GM12864 (cell line): Measurements from ENCODE around the gene LRRFIP1.

Experiments
- DNase-seq: peaks from one replicate; pipeline ENCODE4 v3.0.0-alpha.2; 2011; ENCODE audit warnings: low read depth
- H3K4me3 ChIP-seq: 2 replicates; pipeline ENCODE4 v1.5.1; 2011; ENCODE audit warnings: mild to moderate bottlenecking, low read depth, low read length, control low read depth
- TF ChIP-seq, protein P1 (sequence below): IDR thresholded peaks from 2 replicates; pipeline ENCODE4 v1.5.1; 2011; ENCODE audit warnings: low read depth, mild to moderate bottlenecking, moderate library complexity, low read length, control low read depth, inconsistent platforms; ENCODE audit errors: missing control alignments

Gene LRRFIP1

DNA sequence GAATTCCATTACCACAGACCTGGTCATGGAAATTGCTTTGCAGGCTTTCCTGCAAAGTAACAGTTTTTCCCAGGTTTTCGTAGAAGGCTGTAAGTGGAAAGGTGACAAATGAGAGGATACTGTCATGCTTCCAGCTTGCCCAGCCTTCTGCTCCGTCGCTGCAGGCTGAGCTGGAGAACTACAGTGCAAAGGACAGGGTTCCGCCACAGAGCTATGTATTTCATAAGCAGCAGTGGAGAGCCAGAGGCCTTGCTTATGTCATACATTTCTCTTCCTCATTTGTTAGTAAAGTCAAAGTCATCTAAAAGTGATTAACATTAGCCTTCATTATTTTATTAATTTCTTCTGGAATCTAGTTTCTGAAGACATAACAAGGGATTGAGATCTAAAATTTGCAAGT lies 98.3 kb downstream of the LRRFIP1 start:
- TF ChIP-seq, protein P1, sequence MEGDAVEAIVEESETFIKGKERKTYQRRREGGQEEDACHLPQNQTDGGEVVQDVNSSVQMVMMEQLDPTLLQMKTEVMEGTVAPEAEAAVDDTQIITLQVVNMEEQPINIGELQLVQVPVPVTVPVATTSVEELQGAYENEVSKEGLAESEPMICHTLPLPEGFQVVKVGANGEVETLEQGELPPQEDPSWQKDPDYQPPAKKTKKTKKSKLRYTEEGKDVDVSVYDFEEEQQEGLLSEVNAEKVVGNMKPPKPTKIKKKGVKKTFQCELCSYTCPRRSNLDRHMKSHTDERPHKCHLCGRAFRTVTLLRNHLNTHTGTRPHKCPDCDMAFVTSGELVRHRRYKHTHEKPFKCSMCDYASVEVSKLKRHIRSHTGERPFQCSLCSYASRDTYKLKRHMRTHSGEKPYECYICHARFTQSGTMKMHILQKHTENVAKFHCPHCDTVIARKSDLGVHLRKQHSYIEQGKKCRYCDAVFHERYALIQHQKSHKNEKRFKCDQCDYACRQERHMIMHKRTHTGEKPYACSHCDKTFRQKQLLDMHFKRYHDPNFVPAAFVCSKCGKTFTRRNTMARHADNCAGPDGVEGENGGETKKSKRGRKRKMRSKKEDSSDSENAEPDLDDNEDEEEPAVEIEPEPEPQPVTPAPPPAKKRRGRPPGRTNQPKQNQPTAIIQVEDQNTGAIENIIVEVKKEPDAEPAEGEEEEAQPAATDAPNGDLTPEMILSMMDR, result no peak
- no peak for DNase-seq

DNA sequence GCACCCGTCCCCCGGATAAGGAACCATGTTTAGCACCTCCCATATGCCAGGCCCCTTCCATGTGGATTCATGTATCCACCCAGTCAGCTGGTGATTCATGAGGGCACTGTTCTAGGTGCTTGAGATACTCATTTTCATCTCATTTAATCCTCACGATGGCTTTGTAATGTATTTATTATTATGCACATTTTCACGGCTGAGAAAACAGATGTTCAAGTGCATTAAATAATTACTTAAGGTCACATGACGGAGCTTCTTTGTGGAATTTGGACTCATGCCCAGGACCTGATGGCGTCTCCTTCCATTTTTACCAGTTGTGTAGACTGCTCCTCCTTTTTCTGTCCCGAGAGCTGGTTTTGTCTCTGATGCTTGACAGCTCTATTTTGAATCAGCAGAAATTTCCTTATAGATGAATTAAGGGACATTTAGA lies 99.0 kb downstream of the LRRFIP1 start:
- DNase-seq, result no peak
- H3K4me3 ChIP-seq, result no peak overlapping the region
- TF ChIP-seq, protein P1, result no peak

More for the DNA sequence above, 98.3 kb downstream of the LRRFIP1 start:
- H3K4me3 ChIP-seq, result no peak overlapping the region

DNA sequence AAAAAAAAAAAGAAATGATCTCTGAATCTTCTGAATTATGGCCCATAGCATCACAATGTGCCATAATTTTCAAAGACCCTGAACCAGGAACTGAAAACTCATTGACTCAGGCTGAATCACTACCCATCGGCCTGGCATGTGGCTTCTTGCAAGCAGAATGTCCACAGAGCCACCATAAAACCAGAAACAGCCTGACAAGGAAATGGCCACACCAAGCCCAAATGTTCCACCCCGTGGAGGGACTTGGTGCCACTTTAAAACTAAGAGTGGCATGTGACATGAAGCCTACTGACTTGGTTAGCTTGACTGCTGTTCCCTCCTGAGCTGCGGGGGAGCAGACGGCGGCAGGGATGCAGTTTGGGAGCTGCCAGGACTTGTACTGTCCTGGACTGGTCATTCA lies 100.0 kb downstream of the LRRFIP1 start:
- H3K4me3 ChIP-seq, result no peak overlapping the region
- DNase-seq, result no peak
- TF ChIP-seq, protein P1, result no peak

DNA sequence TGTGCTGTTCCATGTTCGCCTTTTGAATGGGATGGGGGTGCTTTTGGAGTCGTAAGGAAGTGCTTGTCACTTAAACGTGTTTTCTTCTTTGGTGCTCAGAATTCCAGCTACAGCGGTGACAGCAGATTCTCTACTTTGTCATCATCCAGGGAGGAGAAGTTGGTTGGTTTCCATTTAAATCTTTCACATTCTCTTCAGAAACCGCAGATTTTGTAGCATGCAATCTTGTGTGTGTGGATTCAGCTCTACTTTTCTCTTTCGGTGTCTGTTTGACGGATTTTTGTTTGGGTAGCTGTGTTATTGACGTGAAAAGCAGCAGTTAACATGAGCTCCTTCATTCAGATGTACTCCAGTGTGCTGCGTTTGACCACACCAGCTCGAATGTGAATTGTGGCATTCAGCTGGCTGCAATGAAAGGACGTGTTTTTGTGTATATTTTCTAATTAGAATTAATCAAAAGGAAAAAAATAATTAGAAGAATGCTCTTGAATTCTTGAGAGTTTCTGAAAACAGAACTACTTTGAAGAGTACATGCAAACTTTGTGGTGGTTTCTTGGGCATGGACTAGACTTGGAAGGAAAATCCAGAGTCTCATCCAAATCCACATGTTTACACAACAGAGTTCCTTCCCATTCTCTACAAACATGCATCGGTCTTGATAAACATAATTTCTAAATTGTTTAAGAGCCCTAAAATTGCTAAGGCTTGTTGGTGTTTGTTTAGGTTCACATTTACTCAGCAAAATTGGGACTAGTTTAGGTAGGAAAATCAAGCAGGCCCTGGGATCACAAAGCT lies 102.5 kb downstream of the LRRFIP1 start:
- TF ChIP-seq, protein P1, result no peak
- no peak for DNase-seq
- no peak overlapping the region for H3K4me3 ChIP-seq

DNA sequence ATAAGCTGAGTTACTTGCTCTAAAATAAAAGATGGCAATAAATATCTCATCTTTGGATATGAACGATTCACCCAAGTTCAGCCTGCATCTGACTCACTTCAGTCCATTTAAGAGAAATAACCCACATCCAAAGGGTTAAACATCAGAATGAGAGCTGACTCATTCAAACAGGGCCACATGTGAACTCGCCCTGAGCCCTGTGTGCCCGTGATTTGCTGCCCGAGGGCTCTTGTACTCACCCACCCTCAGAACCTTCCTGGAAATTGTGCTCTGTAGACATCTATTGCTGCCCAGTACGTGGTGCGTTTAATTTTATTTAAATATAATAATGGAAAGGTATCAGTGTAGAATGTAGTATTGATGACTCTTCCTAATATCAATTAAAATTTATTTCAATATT lies 104.3 kb downstream of the LRRFIP1 start:
- no peak for DNase-seq
- H3K4me3 ChIP-seq, result no peak overlapping the region
- TF ChIP-seq, protein P1, result no peak

DNA sequence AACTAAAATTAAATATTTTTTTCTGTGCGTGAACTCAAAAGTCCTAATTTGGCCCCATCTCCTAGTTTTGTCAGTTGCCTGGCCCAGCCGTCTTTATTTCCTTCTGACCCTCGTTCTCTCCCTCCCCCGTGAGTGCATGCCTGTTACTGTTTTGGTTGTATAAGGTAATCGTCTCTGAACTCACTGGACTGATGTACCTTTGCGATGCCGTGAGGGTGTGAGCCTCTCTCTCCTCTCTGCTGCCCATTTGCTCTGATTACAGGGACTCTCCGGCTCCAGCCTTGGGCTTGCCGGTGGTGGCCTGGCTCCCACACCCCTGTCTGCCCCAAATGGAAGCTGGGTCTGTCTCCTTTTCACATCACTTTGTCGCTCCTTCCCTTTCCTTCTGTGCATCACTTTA lies 104.7 kb downstream of the LRRFIP1 start:
- no peak overlapping the region for H3K4me3 ChIP-seq
- TF ChIP-seq, protein P1, result no peak
- no peak for DNase-seq

DNA sequence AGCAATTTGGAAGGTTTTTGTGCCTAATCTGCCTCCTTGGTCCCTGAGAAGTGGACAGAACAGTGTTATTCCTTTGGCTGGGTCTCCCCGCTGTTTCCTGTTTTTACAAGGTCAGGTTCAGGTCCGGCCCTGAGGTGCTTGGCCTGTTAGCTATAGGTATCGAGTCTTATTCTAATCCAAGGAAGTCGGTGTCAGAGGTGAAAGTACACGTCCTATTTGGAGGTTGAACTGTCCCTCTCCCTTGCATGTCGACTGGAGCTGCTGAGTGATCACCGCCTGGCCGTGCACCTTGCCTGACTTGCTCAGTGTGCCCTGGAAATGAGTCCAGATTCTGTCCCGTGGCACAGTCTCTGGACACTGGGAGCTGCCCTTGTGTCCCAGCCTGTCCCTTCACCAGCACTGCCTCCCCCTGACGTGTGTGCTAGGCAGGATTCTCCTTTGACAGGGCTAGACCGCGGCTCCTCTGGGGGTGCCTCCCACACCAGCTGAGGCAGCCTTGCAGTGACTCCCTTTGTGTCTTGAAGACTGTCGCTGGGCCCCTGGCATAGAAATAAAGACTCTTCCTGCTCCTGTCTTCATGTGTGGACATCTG lies 105.5 kb downstream of the LRRFIP1 start:
- H3K4me3 ChIP-seq, result no peak overlapping the region
- TF ChIP-seq, protein P1, result no peak
- no peak for DNase-seq
